MM.1S (cell line): ENCODE measurements around the gene WDR1.

Source experiments
- CTCF ChIP-seq: fragments of 300-600 bp; sonication (generic); IDR thresholded peaks from 2 replicates; pipeline ENCODE4 v1.5.1; 2016; ENCODE audit warnings: antibody characterized with exemption, low read length, mixed read lengths
- EZH2 ChIP-seq: fragments of 300-600 bp; sonication (generic); optimal IDR thresholded peaks from 2 replicates; pipeline ENCODE3; 2017; ENCODE audit warnings: low read depth, mild to moderate bottlenecking, antibody characterized with exemption, low read length, mixed read lengths
- EZH2phosphoT487 ChIP-seq: fragments of 300-600 bp; sonication (generic); IDR thresholded peaks from 2 replicates; pipeline ENCODE4 v1.6.1; 2018; ENCODE audit warnings: antibody characterized with exemption, low read length

DNA sequence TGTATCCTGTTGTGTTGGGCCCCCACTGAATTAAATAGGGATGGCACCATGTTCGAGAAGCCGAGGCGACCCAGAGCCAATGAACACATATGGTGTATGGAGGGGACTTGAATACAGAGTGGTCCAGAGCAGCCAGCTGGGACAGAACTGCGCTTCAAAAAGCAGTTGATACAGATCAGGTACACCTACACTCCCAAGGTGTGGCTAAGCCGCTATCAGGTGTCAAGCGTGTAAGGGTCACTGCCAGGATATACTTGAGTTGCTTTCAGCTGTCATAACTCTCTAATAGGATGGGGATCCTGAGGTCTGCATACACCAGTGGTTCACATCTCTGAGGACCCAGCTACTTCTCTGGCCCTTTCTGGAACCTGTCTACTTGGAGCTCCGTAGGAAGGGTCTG is 3.2 kb upstream of the WDR1 start:
- TF ChIP-seq CTCF (no peak), EZH2 (no peak), EZH2phosphoT487 (no peak)
